ENCODE measurements around the gene LRRC74B.
"Not testable (repeated sequence)": the region's sequence is repeated elsewhere in the genome, so short reads cannot be mapped to it uniquely, and the experiment has no call there.

LRRC74B gene

DNA sequence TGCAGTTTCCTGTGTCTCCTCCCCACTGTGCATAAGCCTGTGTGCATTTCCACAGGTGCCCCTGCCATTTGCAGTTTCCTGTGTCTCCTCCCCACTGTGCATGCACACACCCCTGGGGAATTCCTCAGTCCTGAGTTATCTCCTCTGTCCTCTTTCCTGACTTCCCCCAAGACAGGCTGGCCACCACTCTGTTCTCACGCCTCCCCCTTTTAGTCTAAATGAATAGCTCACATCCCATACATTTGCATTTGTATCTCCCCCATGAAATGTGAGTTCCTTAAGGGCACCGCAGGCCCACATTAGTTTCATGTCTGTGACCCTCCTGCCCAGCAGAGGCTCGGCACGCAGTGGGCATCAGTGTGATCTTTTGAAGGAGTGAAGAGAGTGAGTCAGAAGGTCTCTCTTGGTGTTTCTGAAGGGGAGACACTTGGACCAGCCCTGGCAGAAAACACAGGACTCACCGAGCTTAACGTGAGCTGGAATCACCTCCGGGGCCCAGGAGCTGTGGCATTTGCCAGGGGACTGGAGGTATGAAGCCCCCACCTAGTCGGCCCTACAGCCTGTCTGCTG, 6.2 kb downstream of the LRRC74B start:
- no peak for DNase-seq

DNA sequence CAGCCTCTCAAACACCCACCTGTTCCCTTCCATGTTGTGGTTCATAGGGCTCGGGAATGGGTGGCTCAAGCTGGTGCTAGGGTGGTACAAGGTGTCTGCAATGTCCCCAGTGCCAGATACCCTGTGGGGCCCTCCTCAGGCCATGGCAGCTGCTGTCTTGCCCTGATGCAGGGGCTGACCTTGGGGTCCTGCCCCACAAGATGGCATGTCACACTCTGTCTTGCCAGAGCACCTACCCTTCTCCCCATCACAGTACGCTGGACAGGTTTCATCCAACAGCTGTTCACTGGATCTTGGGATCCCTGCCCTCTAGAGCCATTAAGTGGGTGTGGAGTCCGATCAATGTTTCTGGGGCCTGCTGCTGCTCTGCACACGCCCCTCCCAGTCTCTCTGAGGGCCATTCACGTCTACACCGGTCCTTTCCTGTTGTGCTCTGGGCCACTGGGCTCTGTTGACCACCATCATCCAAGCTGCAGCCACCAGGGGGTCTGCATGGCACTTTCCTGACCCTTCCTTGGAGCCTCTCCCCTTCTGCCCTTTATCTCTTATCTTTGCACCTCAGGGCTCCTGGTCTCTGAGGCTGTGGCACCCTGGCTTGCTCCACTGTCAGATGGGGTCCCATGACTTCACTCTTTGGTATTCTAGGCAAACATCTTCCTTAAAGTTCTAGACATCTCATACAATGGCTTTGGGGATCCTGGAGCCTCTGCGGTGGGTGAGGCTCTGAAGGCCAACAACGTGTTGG, 7.1 kb downstream of the LRRC74B start:
- no peak for DNase-seq

DNA sequence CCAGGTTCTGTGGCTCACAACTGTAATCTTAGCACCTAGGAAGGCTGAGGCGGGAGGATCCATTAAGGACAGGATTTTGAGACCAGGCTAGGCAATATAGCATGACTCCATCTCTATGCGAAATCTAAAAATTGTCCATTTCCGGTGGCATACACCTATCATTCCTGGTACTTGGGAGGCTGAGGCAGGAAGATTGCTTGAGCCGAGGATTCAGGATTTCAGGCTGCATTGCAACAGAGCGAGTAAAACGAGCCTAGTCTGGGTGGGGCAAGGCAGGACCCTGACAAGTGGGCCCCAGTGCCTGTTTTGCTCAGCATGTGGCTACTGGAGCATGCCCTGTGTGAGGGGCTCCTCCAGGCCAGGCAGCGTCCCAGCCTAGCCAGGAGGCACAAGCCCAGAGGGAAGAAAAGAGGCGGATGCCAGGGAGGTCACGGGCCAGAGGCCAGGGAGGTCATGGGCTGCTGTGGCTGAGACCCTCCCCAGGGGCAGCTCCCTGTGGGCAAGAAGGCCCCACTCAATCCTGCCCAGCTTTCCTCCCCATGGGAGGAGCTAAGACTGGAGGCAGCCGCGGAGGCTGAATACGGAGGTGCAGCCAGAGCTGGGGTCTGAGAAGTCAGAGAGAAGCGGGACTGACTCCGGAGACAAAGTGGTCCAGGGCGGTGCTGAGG, 8.4 kb downstream of the LRRC74B start:
- no peak for DNase-seq

DNA sequence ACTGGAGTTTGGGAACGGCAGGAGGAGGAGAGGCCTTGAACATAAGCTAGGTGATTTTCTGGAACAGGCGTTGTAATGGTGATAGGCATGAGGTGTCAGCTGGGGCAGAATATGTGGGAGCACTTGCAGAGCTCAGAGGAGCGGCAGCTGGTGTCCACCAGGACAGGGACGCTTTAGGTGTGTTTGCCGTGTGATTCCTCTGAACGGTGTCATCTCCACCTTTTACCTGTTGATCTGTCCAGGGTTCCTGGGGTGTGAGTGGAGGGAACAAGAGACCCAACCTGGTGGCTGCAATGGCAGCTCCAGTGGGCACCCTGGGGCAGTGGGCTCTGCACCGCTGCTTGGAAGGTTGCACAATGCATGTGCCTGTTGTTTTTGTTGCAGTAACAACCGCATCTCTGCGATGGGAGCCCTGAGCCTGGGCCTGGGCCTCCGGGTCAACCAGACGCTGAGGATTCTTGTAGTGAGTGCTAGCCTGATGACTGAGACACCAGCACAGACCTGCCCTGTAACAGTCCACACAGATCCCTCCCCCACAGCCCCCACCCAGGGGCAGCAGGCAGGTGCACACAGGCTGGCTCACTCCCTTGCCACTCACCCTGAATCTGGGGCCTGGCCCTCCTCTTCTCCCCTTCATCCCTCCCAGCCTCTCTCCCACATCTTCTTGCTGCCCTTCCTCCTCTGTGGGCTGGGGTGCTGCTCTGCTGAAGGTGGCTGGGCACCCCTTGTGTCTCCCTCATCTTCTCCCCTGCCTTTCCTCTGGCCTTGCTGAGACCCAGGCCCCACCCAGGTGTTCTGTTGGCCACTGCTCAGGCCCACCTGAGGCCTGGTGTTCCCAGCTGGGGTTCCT, 9.2 kb downstream of the LRRC74B start:
- DNase-seq: no peak

DNA sequence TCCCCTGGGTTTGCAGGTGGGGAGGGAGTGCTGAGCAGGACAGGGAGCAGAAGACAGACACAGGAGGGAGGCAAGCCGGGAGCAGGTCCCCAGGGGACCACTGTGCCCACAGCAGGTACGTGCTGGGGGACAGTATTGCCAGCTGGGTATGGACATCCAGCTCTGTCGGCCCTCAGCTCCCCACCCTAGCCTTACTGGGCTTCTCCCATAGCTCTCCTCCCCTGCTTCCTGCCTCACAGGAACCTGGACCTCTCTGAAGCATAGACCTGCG, 9.8 kb downstream of the LRRC74B start:
- DNase-seq: no peak

DNA sequence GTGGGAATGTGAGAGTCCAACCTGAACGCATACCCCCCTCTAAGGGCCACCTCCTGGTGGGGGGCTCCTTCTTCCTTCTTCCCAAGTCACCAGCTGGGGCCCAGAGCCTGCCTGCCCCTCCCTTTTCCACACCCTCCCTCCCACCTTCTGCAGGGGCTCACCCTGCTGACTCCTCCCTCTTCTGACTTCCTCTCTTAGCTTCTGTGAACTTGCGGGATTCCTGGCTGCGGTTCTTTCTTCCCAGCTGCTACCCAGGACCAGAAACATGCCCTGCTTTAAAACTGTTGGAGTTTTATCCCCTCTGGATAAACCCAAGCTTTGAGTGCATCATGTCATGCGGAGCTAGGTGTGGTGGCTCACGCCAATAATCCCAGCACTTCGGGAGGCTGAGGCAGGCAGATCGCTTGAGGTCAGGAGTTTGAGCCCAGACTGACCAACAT, 10.2 kb downstream of the LRRC74B start:
- DNase-seq: no peak

DNA sequence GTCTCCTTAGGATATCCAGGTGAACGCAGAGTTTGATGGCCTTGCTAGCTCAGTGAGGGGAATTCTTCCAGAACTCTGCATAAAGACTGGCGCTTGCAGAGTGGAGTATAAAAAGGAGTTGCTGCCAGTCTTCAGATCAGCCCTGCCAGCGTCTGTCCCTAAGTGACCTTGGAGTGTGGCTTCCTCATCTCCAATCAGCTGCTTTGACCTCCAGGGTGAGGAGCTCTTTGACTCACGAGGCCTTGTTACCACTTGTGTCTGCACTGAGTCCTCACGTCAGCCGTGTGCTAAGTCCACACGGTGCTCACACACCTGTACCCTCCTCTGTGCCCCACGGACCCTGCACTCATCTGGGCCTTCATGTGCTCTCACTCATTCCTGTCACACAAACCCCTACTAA, 14.6 kb downstream of the LRRC74B start:
- not testable (repeated sequence) for DNase-seq

DNA sequence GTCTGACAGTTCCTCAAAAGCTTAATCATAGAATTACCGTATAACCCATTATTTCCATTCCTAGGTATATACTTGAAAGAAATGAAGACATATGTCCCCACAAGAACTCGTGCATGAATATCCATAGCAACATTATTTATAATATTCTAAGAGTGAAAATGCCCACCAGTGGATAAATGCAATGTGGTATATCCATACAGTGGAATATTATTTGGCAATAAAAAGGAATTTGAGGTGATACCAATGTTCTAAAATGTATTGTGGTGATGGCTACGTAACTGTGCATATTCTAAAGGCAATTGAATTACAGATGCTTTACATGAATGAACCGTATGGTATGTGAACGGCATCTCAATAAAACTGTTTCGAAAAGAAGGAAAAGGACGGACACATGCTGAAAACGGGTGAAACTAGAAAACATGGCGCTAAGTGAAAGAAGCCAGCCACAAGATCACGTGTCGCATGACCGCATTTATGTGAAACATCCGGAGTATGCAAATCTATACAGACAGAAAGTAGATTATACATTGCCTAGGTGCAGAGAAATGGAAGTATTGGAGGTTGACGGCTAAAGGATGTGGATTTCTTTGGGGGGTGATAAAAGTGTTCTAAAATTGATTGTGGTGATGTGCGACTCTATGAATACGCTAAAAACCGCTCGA, 16.0 kb downstream of the LRRC74B start:
- DNase-seq: not testable (repeated sequence)

DNA sequence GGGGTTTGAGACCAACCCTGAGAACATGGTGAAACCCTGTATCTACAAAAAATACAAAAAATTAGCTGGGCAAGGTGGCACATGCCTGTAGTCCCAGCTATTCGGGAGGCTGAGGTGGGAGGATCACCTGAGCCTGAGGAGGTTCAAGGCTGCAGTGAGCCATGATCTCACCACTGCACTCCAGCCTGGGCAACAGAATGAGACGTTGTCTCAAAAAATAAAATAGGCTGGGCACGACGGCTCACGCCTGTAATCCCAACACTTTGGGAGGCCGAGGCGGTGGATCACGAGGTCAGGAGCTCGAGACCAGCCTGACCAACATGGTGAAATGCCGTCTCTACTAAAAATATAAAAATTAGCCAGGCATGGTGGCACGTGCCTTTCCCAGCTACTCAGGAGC, 18.7 kb downstream of the LRRC74B start:
- DNase-seq: not testable (repeated sequence)

DNA sequence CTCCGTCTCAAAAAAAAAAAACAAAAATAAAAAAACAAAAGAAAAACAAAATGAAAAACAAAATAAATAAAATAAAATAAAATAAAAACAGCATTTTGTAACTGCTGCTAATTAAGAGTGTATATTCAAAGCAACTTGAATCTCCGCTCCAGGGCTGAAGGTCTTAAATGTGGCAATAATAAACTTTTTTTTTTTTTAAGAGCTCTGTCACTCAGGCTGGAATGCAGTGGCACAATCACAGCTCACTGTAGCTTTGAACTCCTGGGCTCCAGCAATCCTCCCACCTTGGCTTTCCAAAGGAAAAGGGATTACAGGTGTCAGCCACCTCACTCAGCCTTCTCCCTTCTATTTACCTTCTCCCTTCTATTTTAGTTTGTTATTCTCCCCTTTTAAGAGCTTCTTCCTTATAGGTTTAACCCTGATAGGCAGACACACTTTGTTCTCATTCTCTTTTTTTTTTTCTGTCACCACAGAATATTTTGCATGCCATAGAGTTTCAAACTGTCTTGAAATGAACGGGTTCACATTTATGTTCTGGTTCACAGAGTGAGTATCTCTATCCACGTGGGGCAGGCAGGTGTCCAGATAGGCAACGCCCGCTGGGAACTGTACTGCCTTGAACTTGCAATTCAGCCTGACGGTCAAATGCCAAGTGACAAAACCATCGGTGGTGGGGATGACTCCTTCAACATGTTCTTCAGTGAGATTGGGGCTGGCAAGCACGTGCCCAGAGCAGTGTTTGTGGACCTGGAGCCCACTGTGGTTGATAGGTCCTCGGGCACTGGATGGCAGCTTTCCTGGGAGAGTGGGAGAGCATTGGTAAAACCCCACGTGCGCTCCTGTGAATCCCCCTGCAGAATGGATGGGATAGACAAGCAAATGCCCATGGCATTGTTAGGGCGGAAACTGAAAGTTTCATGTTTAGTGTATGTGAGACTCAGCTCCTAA, 19.4 kb downstream of the LRRC74B start:
- DNase-seq: no peak

DNA sequence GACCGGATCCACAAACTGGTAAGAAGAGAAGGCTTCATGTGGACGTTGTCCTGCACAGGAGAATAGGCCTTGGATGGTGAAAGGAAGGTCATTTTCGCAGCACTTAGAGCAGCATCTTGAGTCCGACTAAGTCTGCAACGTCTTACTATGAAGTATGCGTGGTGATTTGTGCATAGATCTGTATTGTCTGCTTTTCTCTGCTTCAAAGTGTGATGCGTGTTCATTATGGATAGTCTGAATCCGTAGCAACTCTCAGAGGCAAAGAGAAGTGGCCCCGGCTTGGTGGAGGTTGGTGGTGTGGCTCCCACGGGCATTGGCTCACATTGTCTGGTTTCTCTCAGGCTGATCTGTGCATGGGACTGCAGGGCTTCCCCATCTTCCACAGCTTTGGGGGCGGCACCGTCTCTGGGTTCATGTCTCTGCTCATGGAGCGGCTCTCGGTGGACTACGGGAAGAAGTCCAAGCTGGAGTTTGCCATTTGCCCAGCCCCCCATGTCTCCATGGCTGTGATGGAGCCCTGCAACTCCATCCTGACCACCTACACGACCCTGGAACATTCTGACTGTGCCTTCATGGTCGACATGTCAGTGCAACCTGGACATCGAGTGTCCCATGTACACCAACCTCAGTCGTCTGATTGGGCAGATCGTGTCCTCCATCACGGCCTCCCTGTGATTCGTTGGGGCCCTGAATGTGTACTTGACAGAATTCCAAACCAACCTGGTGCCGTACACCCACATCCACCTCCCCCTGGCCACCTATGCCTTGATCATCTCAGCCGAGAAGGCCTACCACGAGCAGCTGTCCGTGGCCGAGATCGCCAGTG, 21.5 kb downstream of the LRRC74B start:
- DNase-seq: no peak

DNA sequence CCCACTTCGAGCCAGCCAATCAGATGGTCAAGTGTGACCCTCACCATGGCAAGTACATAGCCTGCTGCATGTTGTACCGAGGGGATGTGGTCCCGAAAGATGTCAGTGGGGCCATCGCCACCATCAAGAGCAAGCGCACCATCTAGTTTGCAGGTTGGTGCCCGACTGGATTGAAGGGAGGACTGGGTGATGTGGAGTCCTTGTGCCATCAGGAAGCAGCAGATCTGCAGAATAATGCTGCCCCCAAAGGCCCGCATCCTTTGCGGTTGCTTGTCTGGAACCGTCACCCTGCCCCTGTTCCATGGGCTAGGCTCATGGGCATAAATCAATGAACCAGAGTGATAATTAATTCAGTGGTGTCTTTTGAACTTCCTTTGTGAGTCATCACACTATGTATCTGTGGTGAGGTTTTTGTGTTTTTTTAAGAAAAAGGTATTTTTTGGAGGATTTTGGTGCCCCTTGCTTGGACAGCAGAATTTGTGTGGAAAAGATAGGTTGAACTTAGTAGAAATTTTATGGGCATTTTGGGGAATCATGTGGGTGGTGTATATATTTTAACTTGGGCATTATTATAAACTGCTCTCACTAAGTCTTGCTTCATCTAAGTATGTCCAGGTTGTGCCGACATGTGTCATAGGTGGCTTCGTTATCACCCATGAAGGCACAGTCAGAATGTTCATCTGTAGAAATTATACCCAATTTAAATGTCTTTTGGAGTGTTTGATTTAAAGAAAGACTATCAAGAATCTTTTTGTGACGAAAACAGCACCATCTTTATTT, 22.3 kb downstream of the LRRC74B start:
- no peak for DNase-seq

DNA sequence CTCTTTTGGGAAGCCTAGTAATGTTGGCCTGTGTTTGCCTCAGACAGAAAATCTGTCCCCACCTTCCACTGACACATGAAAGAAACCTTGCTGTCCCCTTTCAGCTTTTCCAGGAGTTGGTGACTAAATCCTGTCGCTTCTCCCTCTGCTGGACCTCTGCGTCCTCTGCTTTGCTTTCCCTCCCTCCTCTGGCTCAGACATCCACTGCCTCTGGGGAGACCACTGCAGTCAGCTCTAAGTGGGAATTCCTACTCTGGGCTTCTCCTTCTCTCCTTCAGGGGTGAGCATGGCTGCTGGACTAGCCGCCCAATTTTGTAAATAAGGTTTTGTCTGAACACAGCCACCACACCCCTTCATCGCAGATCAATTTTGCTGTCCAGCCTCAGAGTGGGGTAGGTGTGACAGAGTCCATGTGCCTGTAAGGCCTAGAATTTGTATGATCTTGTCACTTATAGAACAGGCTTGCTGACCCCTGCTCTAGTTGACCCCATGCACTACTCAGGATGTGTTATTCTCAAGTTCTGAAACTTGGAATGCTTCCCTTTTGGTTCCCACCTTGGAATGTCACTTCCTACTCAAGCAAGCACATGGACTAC, 23.0 kb downstream of the LRRC74B start:
- no peak for DNase-seq

DNA sequence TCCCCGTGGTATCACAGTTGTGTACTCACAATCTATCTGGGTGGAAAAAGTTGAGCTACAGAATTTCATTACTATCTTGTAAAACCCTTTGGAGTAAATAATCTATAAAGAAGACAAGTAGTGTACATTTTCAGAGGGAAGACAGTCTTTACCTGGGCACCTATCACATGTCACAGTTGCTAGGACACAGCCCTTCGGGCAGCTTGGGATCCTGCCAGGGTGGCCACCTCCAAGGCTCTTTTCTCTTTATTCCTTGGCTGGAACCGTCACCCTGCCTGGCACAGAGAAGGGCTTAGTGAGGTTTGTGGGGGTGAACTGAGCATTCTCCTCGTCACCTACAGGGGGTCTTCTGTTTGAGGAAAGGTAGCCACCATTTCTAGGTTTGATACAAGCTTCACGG, 23.6 kb downstream of the LRRC74B start:
- DNase-seq: no peak

DNA sequence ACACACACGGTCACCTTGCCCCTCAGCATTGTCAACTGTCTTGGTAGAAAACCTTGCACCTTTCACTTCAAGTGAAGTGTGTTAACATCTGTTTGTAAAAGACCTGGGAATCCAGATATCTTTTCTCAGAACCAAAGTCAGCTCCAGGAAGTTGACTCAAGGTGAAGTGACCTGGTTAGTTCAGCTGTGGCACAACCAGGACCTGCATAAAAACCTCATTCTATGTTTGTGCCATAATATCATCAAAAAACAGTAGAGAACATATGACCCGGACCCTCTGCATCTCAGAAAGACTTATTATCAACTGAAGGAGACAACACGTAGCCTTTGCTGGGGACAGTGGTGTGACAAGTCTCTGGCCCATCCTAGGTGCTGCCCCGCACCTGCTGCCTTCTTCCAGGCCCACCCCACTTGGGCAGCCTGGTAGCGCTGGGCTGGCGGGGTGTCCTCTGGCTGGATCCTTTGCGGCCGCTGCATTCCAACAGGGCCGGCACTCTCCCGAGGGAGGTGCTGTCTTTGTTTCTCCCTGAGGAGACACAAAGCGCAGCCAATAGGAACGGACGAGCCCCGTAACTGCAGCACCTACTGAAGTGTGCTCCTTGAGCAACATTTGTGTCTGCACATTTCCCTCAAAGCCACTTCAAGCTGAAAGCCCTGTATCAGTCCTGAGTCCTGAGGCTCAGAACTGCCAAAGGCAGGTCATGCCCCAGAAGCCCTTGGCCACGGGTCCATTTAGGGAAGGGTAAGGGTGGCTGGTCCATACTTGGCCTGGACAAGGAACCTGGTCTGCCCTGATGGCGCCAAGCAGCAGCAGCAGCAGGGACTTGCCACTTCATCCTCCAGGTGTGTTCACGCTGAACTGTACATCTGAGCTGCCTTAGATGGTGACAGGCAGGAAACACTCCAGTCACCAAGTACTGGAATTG, 25.2 kb downstream of the LRRC74B start:
- DNase-seq: no peak

DNA sequence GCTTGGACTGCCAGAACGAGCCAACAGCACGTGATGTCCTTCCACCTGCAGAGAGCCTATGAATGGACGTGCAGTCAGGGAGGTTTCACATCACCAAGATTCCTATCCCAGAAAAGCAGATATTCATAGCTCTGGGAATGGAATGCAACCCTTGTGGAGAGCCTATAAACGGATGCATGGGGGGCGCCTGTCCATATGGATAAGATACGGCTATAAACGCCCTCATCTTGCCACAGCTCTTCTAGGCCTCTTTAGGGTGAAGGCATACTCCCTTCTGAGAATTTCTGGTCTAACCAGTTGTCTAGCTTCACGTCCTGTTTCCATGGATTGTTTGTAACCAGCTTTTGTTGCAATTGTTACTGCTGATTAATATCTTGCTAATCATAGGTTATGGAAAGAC, 26.1 kb downstream of the LRRC74B start:
- DNase-seq: not testable (repeated sequence)

DNA sequence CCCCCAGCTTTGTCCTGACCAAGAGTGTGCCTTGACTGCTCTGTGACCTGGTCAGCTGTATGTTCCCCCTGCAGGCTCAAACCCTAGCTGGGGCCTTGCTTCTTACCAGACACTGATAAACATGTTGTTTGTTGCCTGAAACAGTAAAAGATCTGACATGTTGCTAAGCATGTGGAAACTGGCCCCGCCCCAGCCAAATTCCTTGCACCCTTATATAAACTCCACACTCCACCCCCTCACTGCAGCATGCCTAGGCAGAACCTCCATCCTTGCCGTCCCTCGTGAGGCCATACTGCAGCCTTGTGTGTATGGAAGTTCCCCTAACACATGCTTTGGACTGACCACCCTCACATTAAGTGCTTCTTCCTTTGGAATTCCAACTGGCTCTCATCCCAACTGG, 27.3 kb downstream of the LRRC74B start:
- DNase-seq: no peak
